Breast epithelium (tissue), 3 donors: ENCODE measurements around the gene ADAMTSL3.

Experiments used
- POLR2A ChIP-seq: fragments of 450-650 bp; IDR thresholded peaks from one replicate; pipeline ENCODE4 v1.6.1; 2016; ENCODE audit warnings: antibody characterized with exemption, mild to moderate bottlenecking, moderate library complexity
- TF ChIP-seq, protein P1 (sequence below), 3 donors: fragments of 450-650 bp; IDR thresholded peaks; one replicate each; pipeline ENCODE4 v1.5.1; 2016 to 2017; ENCODE audit warnings: antibody characterized with exemption in 3 of 3, mild to moderate bottlenecking in 3 of 3, moderate library complexity in 3 of 3

DNA sequence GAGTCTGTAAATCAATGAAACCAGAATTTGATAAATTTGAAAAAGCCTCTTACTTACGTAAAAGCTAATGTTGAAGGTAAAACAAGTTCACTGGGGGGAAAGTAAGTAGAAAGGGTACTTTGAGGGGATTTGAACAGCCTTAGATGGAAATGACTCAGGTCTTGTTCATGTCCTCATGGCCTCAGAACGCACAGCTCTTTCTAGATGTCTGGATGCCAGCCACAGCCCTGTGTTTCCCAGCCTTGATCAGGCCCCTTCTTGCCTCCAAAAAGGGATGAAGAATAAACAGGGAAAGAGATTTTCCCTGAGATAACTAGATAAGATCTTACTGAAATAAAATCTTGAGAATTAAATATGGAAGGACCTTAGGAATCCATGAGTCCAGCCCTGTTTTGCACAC is 344.6 kb downstream of the ADAMTSL3 start:
- TF ChIP-seq, protein P1, sequence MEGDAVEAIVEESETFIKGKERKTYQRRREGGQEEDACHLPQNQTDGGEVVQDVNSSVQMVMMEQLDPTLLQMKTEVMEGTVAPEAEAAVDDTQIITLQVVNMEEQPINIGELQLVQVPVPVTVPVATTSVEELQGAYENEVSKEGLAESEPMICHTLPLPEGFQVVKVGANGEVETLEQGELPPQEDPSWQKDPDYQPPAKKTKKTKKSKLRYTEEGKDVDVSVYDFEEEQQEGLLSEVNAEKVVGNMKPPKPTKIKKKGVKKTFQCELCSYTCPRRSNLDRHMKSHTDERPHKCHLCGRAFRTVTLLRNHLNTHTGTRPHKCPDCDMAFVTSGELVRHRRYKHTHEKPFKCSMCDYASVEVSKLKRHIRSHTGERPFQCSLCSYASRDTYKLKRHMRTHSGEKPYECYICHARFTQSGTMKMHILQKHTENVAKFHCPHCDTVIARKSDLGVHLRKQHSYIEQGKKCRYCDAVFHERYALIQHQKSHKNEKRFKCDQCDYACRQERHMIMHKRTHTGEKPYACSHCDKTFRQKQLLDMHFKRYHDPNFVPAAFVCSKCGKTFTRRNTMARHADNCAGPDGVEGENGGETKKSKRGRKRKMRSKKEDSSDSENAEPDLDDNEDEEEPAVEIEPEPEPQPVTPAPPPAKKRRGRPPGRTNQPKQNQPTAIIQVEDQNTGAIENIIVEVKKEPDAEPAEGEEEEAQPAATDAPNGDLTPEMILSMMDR (IDR thresholded peaks at IDR 0.05) = no peak
- no peak for TF ChIP-seq POLR2A
